Measurements from ENCODE around the gene LCN10.
A peak's percentile ranks its signal among the peaks of the same experiment; 100 is the strongest.

LCN10 gene

DNA sequence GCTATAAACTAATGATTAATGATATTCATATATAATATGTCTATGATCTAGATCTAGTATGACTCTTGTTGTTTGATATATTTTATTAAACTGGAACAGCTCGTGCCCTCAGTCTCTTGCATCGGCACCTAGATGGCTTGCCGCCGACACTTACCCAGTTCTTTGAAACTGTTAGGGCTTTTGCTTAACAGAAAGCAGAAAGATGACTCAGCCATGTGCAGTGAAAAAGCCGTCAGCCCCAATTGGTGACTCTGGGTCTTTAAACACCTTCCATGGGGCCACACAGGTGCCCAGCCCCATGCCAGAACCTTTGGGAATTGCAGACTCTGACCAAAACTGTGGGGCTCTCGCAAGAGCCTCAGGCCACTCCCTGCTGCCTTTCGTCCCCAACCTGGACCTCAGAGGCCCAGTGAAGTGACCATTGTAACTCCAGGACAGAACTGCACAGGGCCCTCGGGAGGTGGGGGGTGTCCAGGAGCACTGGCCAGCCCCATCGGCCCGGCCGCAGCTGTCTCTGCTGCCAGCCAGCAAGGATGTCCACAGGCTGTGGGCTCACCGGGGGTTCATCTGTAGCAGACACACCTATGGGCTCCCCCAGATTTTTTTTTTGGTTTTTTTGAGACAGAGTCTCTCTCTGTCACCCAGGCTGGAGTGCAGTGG, 7.8 kb downstream of the LCN10 start:
- DNase-seq, result no peak

DNA sequence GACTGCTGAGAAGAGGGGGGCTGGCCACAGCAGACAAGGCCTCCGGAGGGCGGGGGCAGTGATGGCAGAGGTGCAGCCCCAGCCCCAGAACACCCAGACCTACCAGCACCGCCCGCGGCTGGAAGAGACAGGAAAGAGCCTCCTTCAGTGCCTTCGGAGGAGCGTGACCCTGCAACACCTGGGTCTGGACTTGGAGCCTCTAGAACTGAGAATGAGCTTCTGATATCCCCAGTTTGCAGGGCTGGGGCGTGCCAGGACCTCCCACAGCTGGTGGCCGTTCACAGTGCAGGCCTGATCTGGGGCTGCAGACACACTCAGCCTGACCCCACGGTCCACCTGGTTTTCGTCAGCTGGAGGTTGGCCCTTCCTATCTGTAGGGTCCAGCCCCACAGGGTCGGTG, 9.1 kb downstream of the LCN10 start:
- DNase-seq, result no peak

- DNase-seq, result no peak
Observed at GRCh38 chr9:136732444-136733178, 10.1 kb downstream of the LCN10 start.

DNA sequence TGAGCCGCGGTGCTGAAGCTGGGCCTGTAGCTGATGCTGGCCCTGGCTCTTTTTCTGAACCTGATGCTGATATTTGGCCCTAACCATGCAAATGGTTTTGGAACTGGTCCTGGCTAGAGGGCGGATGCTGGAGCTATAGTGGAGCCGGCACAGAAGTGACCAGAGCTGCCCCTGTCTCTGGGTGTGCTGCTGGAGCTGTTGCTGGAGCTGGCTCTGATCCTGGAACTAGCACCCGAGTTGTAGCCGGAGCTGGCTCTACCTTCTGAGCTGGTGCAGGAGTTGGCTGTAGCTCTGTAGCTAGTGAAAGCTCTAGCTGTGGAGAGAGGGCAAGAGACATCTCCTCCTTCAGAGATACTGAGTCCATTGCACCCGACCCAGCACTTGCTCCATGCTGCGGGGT, 12.8 kb downstream of the LCN10 start:
- DNase-seq, result no peak

DNA sequence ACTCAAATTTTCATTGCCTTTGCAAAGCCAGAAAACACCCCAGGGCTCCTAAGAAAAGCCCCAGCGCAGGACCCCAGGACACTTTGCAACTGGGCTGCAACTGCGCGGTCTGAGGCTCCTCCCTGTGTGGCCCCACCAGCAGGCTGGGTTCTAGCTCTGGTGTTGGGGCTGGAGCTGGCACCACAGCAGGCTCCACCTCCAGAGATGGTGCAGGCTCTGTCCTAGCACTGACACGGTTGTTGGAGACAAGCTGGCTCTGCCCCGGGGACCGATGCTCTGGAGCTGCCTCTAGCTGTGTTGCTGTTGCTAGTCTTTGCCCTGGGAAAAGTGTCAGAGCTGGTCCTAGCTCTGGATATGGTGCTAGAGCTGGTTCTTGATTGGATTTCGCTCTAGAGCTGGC, 13.6 kb downstream of the LCN10 start:
- DNase-seq, result no peak

DNA sequence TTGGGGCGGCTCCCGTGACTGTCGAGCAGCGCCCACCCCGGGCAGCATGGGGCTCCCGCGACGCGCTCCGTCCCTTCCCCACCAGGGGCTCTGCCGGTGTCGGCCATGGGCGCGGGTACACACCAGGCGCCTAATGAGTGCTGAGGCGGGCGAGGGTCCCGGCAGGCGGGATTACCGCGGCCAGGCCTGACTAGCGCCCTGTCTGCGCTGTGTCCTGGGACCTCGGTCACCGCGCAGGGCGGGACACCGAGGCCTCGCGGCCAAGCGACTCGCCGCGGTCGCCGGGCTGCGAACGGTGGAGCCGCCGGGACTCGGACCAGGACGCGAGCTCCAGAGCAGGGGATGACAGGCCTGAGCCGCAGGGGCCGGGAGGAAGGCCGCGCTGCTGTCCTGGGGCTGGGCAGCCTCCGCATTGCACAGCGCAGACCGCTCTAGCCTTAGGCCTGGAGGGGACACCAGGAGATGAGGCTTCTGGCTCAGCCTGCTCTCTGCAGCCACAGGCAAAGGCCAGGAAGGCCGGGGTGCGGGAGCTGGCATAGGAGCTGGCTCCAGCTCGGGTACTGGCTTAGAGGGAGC, 14.1 kb downstream of the LCN10 start:
- no peak for DNase-seq

- DNase-seq, result peak; percentile 88 to 93
Observed at GRCh38 chr9:136728080-136728547, 14.6 kb downstream of the LCN10 start.

- DNase-seq, result peak; percentile 50 to 65
Observed at GRCh38 chr9:136726631-136727191, 16.0 kb downstream of the LCN10 start.

- no peak for DNase-seq
Observed at GRCh38 chr9:136726118-136726517, 16.6 kb downstream of the LCN10 start.

- DNase-seq, result no peak
Observed at GRCh38 chr9:136725612-136726011, 17.1 kb downstream of the LCN10 start.

- DNase-seq, result no peak
Observed at GRCh38 chr9:136724772-136725171, 18.0 kb downstream of the LCN10 start.

- DNase-seq, result no peak
Observed at GRCh38 chr9:136723989-136724388, 18.8 kb downstream of the LCN10 start.

DNA sequence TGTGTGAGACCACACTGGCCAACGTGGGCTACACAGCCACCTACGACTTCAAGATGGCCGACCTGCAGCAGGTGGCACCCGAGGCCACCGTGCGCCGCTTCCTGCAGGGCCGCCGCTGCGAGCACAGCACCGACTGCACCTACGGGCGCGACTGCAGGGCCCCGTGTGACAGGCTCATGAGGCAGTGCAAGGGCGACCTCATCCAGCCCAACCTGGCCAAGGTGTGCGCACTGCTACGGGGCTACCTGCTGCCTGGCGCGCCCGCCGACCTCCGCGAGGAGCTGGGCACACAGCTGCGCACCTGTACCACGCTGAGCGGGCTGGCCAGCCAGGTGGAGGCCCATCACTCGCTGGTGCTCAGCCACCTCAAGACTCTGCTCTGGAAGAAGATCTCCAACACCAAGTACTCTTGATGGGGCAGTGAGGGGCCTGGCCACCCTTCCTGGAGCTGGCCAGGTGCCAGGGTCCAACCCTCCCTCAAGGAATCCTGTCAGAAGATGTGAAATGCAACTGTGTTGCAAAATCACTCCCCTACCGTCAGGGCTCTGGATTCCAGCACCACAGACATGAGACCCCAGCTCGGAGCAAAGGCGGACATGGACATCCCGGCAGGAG, 19.3 kb downstream of the LCN10 start:
- no peak for DNase-seq

DNA sequence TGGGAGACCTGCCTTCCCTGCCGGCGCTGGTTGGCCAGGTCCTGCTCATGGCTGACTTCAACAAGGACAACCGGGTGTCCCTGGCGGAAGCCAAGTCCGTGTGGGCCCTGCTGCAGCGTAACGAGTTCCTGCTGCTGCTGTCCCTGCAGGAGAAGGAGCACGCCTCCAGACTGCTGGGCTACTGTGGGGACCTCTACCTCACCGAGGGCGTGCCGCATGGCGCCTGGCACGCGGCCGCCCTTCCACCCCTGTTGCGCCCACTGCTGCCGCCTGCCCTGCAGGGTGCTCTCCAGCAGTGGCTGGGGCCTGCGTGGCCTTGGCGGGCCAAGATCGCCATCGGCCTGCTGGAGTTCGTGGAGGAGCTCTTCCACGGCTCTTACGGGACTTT, 19.8 kb downstream of the LCN10 start:
- DNase-seq, result no peak

GRCh38 chr9:136722093-136722968, 20.4 kb downstream of the LCN10 start:
- DNase-seq, result no peak

GRCh38 chr9:136721339-136722092, 21.2 kb downstream of the LCN10 start:
- DNase-seq, result no peak

DNA sequence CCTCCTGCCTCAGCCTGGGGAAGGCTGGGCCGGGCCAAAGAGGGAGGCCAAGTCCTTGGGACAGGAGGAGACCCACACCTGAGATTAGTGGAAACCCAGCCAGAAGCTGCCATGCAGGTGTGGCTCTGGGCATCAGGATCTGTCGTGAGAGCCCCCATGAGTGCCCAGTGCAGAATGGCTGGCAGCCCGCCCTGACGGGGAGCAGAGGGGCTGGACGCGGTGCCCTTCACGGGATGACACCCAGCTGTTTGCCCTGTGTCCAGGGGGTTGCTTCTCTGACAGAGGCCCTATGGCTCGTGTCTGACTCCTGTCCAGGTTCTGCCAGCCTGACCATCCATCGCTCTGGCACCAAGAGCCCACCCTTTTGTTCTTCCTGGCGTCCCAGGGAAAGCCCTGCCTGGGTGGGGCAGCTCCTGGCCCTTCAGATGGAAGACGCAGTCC, 21.8 kb downstream of the LCN10 start:
- DNase-seq, result no peak

- no peak for DNase-seq
Observed at GRCh38 chr9:136720251-136720897, 22.4 kb downstream of the LCN10 start.

DNA sequence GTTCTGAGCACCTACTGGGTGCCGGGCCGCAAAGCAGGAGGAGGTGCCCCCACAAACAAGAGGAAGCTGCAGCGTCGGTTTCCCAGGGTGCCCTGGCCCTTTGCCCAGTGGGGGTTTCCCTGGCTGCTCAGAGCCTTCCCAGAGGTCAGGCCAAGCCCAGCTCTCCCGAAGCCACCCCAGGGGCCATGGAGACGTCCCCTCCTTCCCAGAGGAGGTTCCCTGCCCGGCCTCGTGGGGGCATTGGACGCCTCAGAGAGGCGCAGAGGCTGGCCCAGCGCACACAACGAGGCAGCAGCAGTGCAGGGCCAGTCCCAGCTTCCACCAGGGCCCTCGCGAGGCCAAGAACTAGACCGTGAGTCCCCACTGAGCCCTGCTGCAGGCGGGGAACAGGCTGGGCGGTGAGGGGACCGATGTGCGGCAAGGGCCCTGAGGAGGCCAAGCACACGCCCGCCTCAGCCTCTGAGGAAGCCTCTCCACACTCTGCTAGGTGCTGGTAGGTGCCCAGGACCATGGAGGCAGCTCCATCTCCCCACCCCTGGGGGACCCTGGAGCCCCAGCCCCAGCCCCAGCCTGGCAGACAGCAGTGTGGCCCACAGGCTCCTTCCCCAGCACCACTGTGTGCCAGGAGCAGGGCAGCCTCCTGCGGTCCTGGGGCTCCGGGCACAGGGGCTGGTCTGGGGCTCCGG, 23.4 kb downstream of the LCN10 start:
- DNase-seq, result peak; percentile 36 to 42

All from CD4-positive, alpha-beta T cell treated with Interferon alpha-2 for 1 hour (primary cell).